HUES64 (cell line): ENCODE data around the gene TBC1D17.
"Not testable (repeated sequence)": the region's sequence is repeated elsewhere in the genome, so short reads cannot be mapped to it uniquely, and the experiment has no call there.

Source experiments
- H3K27ac ChIP-seq: 2 replicates; pipeline ENCODE4 v1.7.0; 2013; ENCODE audit warnings: low read depth, low read length, inconsistent platforms
- H3K27me3 ChIP-seq: 2 replicates; pipeline ENCODE4 v1.6.1; 2013; ENCODE audit warnings: mild to moderate bottlenecking, low read length; ENCODE audit not compliant: insufficient read depth
- H3K36me3 ChIP-seq: 2 replicates; pipeline ENCODE4 v1.6.1; 2013; ENCODE audit warnings: mild to moderate bottlenecking, low read length; ENCODE audit not compliant: insufficient read depth
- H3K4me1 ChIP-seq: 2 replicates; pipeline ENCODE4 v1.6.1; 2013; ENCODE audit warnings: mild to moderate bottlenecking, low read length, moderate library complexity; ENCODE audit not compliant: insufficient read depth
- H3K4me3 ChIP-seq: 2 replicates; pipeline ENCODE4 v1.5.1; 2013; ENCODE audit warnings: mild to moderate bottlenecking, low read length, moderate library complexity
- H3K9ac ChIP-seq: 2 replicates; pipeline ENCODE4 v1.6.1; 2013; ENCODE audit warnings: mild to moderate bottlenecking, low read depth, low read length
- H3K9me3 ChIP-seq: 2 replicates; pipeline ENCODE4 v1.6.1; 2013; ENCODE audit warnings: low read depth, low read length; ENCODE audit not compliant: insufficient read depth
- WGBS: fragments of 150-250, 120-280 bp; methylation state at CpG from one replicate; pipeline ENCODE4 v1.1.7; 2013; ENCODE audit warnings: missing lambda C conversion rate; 5-methylcytosine and 5-hydroxymethylcytosine counted together

Gene TBC1D17

GRCh38 chr19:49918089-49918488 is 40.6 kb downstream of the TBC1D17 start:
- Histone ChIP-seq H3K27me3 (no peaks in the 10 kb centered on the region), H3K4me3 (no peak overlapping the region), H3K9ac (no peak overlapping the region), H3K4me1 (peaks cover 11% of the 10 kb centered on the region; the same call in 1 of the 2 replicates), H3K36me3 (peaks cover 66% of the 10 kb centered on the region), H3K9me3 (no peaks in the 10 kb centered on the region), H3K27ac (no peak overlapping the region)
- WGBS, result 98% methylated on average over 8 of the region's 8 CpGs

GRCh38 chr19:49920624-49921363 is 43.3 kb downstream of the TBC1D17 start:
- H3K4me3 ChIP-seq, result no peak overlapping the region
- no peaks in the 10 kb centered on the region for H3K27me3 ChIP-seq
- H3K9ac ChIP-seq, result no peak overlapping the region
- peaks cover 11% of the 10 kb centered on the region; the same call in 1 of the 2 replicates for H3K4me1 ChIP-seq
- H3K36me3 ChIP-seq, result peaks cover 69% of the 10 kb centered on the region
- no peak overlapping the region for H3K27ac ChIP-seq
- H3K9me3 ChIP-seq, result no peaks in the 10 kb centered on the region
- WGBS, result 96% methylated on average over 24 of the region's 24 CpGs

GRCh38 chr19:49921871-49922795 is 44.6 kb downstream of the TBC1D17 start:
- Histone ChIP-seq H3K36me3 (peaks cover 77% of the 10 kb centered on the region), H3K27ac (no peak overlapping the region), H3K9ac (peak overlapping the region; percentile 38; the same call in 1 of the 2 replicates), H3K4me1 (peaks cover 8% of the 10 kb centered on the region; the same call in 1 of the 2 replicates), H3K9me3 (no peaks in the 10 kb centered on the region), H3K4me3 (no peak overlapping the region), H3K27me3 (no peaks in the 10 kb centered on the region)
- 90% methylated on average over 21 of the region's 22 CpGs for WGBS

GRCh38 chr19:49923055-49924003 is 45.8 kb downstream of the TBC1D17 start:
- H3K9ac ChIP-seq, result peak overlapping the region; percentile 38; the same call in 1 of the 2 replicates
- H3K4me1 ChIP-seq, result peaks cover 14% of the 10 kb centered on the region; the same call in 1 of the 2 replicates
- H3K27me3 ChIP-seq, result no peaks in the 10 kb centered on the region
- no peaks in the 10 kb centered on the region for H3K9me3 ChIP-seq
- WGBS, result 94% methylated on average over 31 of the region's 31 CpGs
- peaks cover 77% of the 10 kb centered on the region for H3K36me3 ChIP-seq
- H3K4me3 ChIP-seq, result no peak overlapping the region
- no peak overlapping the region for H3K27ac ChIP-seq

- Histone ChIP-seq H3K36me3 (peaks cover 71% of the 10 kb centered on the region), H3K27ac (no peak overlapping the region), H3K27me3 (no peaks in the 10 kb centered on the region), H3K9ac (no peak overlapping the region), H3K4me3 (no peak overlapping the region), H3K9me3 (no peaks in the 10 kb centered on the region), H3K4me1 (peaks cover 14% of the 10 kb centered on the region; the same call in 1 of the 2 replicates)
- 95% methylated on average over 25 of the region's 25 CpGs for WGBS
Measured at GRCh38 chr19:49924004-49924880, 46.7 kb downstream of the TBC1D17 start.

- H3K36me3 ChIP-seq, result peaks cover 71% of the 10 kb centered on the region
- H3K27ac ChIP-seq, result not testable (repeated sequence)
Measured at GRCh38 chr19:49924881-49925210, 47.3 kb downstream of the TBC1D17 start.

GRCh38 chr19:49925486-49925885 is 48.0 kb downstream of the TBC1D17 start:
- Histone ChIP-seq H3K27me3 (no peaks in the 10 kb centered on the region), H3K27ac (no peak overlapping the region), H3K4me1 (peaks cover 14% of the 10 kb centered on the region; the same call in 1 of the 2 replicates), H3K9me3 (no peaks in the 10 kb centered on the region), H3K4me3 (no peak overlapping the region), H3K36me3 (peaks cover 67% of the 10 kb centered on the region), H3K9ac (no peak overlapping the region)
- 93% methylated on average over 5 of the region's 5 CpGs for WGBS

More at GRCh38 chr19:49924881-49925210, 47.3 kb downstream of the TBC1D17 start:
- H3K4me3 ChIP-seq, H3K9me3 ChIP-seq, H3K27me3 ChIP-seq, H3K9ac ChIP-seq: not testable (repeated sequence)
- H3K4me1 ChIP-seq, result peaks cover 14% of the 10 kb centered on the region; the same call in 1 of the 2 replicates
- 96% methylated on average over 13 of the region's 13 CpGs for WGBS

- Histone ChIP-seq H3K4me3 (no peak overlapping the region), H3K27ac (no peak overlapping the region), H3K27me3 (no peaks in the 10 kb centered on the region), H3K4me1 (peaks cover 14% of the 10 kb centered on the region; the same call in 1 of the 2 replicates), H3K36me3 (peaks cover 61% of the 10 kb centered on the region), H3K9ac (no peak overlapping the region), H3K9me3 (no peaks in the 10 kb centered on the region)
- WGBS, result 98% methylated on average over 10 of the region's 10 CpGs
Measured at GRCh38 chr19:49926515-49926914, 49.0 kb downstream of the TBC1D17 start.

GRCh38 chr19:49927526-49928264 is 50.2 kb downstream of the TBC1D17 start:
- H3K27me3 ChIP-seq, result no peaks in the 10 kb centered on the region
- H3K9me3 ChIP-seq, result no peaks in the 10 kb centered on the region
- no peak overlapping the region for H3K27ac ChIP-seq
- H3K4me3 ChIP-seq, result peak overlapping the region; percentile 95
- 91% methylated on average over 14 of the region's 14 CpGs for WGBS
- 0 out of 2 replicates have a peak, but pooled peaks cover 7% of the 10 kb centered on the region for H3K4me1 ChIP-seq
- H3K9ac ChIP-seq, result 0 out of 2 replicates have a peak overlapping the region, but pooled peaks have one; percentile 12
- H3K36me3 ChIP-seq, result peaks cover 50% of the 10 kb centered on the region
